Mesenchymal stem cell (in vitro differentiated cells and primary cell): Measurements from ENCODE around the gene ACSS1.

Source experiments
- DNase-seq: peaks from one replicate; pipeline ENCODE4 v3.0.0-alpha.2; 2013
- H2AFZ ChIP-seq: one replicate; pipeline ENCODE4 v1.6.1; 2013; ENCODE audit warnings: low read depth, mild to moderate bottlenecking, control low read depth, inconsistent platforms, low read length, moderate library complexity
- H2AK5ac ChIP-seq: 2 replicates; pipeline ENCODE4 v1.6.1; 2013; ENCODE audit warnings: low read length, moderate library complexity, mild to moderate bottlenecking, inconsistent platforms; ENCODE audit not compliant: severe bottlenecking
- H2BK120ac ChIP-seq: one replicate; pipeline ENCODE4 v1.6.1; 2013; ENCODE audit warnings: low read depth, mild to moderate bottlenecking, inconsistent platforms, low read length, moderate library complexity
- H2BK12ac ChIP-seq, 2 experiments: one replicate each; pipeline ENCODE4 v1.6.1; 2013; ENCODE audit warnings: inconsistent platforms in 2 of 2, low read length in 2 of 2, mild to moderate bottlenecking in 2 of 2, moderate library complexity in 2 of 2, control low read depth in 1 of 2
- H2BK15ac ChIP-seq: one replicate; pipeline ENCODE4 v1.6.1; 2013; ENCODE audit warnings: mild to moderate bottlenecking, low read depth, inconsistent platforms; ENCODE audit not compliant: poor library complexity, severe bottlenecking
- H2BK5ac ChIP-seq: 2 replicates; pipeline ENCODE4 v1.6.1; 2013; ENCODE audit warnings: low read depth, mild to moderate bottlenecking, low read length, control low read depth, inconsistent platforms; ENCODE audit not compliant: poor library complexity, severe bottlenecking
- H3K14ac ChIP-seq, 2 experiments: one replicate each; pipeline ENCODE4 v1.6.1; 2013; ENCODE audit warnings: inconsistent platforms in 2 of 2, low read length in 2 of 2, control low read depth in 1 of 2, mild to moderate bottlenecking in 1 of 2, moderate library complexity in 1 of 2
- H3K18ac ChIP-seq, 2 experiments: one replicate each; pipeline ENCODE4 v1.6.1; 2013; ENCODE audit warnings: inconsistent platforms in 2 of 2, low read length in 2 of 2, control low read depth in 1 of 2, low read depth in 1 of 2, mild to moderate bottlenecking in 1 of 2
- H3K23ac ChIP-seq, 2 experiments: one replicate each; pipeline ENCODE4 v1.6.1; 2013; ENCODE audit warnings: inconsistent platforms in 2 of 2, low read length in 2 of 2, mild to moderate bottlenecking in 2 of 2, moderate library complexity in 2 of 2, control low read depth in 1 of 2
- H3K27ac ChIP-seq: 2 replicates; pipeline ENCODE4 v1.5.1; 2013; ENCODE audit warnings: mild to moderate bottlenecking, moderate library complexity, low read length, control low read depth, inconsistent platforms; ENCODE audit not compliant: poor library complexity, severe bottlenecking
- H3K27me3 ChIP-seq, 2 experiments: 2 replicates each; pipeline versions ENCODE4 v1.6.1 to v1.7.0; 2013; ENCODE audit warnings: low read length in 2 of 2, mild to moderate bottlenecking in 2 of 2, moderate library complexity in 2 of 2, control low read depth in 1 of 2, inconsistent platforms in 1 of 2; ENCODE audit not compliant: control insufficient read depth in 1 of 2, insufficient read depth in 1 of 2
- H3K36me3 ChIP-seq, 2 experiments: 2 replicates each; pipeline versions ENCODE4 v1.6.1 to v1.7.0; 2013; ENCODE audit warnings: low read length in 2 of 2, control low read depth in 1 of 2, inconsistent platforms in 1 of 2, low read depth in 1 of 2, mild to moderate bottlenecking in 1 of 2; ENCODE audit not compliant: insufficient read depth in 2 of 2, control insufficient read depth in 1 of 2
- H3K4ac ChIP-seq, 2 experiments: one replicate each; pipeline ENCODE4 v1.6.1; 2013; ENCODE audit warnings: inconsistent platforms in 2 of 2, low read length in 2 of 2, mild to moderate bottlenecking in 2 of 2, moderate library complexity in 2 of 2, control low read depth in 1 of 2, low read depth in 1 of 2
- H3K4me1 ChIP-seq: 2 replicates; pipeline ENCODE4 v1.6.1; 2013; ENCODE audit warnings: low read depth, low read length, control low read depth; ENCODE audit not compliant: control insufficient read depth, insufficient read depth
- H3K4me2 ChIP-seq: 2 replicates; pipeline ENCODE4 v1.6.1; 2013; ENCODE audit warnings: low read length, mild to moderate bottlenecking, inconsistent platforms; ENCODE audit not compliant: poor library complexity, severe bottlenecking
- H3K4me3 ChIP-seq, 2 experiments: 2 replicates each; pipeline versions ENCODE4 v1.5.1 to v1.7.0; 2013; ENCODE audit warnings: low read length in 2 of 2, mild to moderate bottlenecking in 2 of 2, control low read depth in 1 of 2, low read depth in 1 of 2; ENCODE audit not compliant: insufficient read depth in 1 of 2
- H3K79me1 ChIP-seq: replicated peaks from 2 replicates; pipeline ENCODE4 v1.6.1; 2013; ENCODE audit warnings: mild to moderate bottlenecking, control low read depth, low read length, inconsistent platforms; ENCODE audit not compliant: poor library complexity, severe bottlenecking
- H3K9ac ChIP-seq: 2 replicates; pipeline ENCODE4 v1.7.0; 2013; ENCODE audit warnings: mild to moderate bottlenecking, low read length, moderate library complexity
- H3K9me3 ChIP-seq: 2 replicates; pipeline ENCODE4 v1.7.0; 2013; ENCODE audit warnings: mild to moderate bottlenecking, low read length; ENCODE audit not compliant: control insufficient read depth
- H4K8ac ChIP-seq: one replicate; pipeline ENCODE4 v1.6.1; 2013; ENCODE audit warnings: inconsistent platforms, mild to moderate bottlenecking, low read length, moderate library complexity
- H4K91ac ChIP-seq: one replicate; pipeline ENCODE4 v1.6.1; 2013; ENCODE audit warnings: mild to moderate bottlenecking, low read length, inconsistent platforms
- WGBS: methylation state at CpG from one replicate; pipeline ENCODE4 v1.1.7; 2013; ENCODE audit warnings: mixed read lengths; 5-methylcytosine and 5-hydroxymethylcytosine counted together

ACSS1 gene

GRCh38 chr20:25065625-25066338 lies 7.8 kb upstream of the ACSS1 start:
- DNase-seq = peak; percentile 37
- Histone ChIP-seq H2AK5ac (no peak overlapping the region), H2AFZ (no peak overlapping the region)

GRCh38 chr20:25065072-25065624 lies 7.2 kb upstream of the ACSS1 start:
- Histone ChIP-seq H2BK5ac (no peak overlapping the region), H2AK5ac (no peak overlapping the region), H3K27ac (no peak overlapping the region), H2BK12ac (no peak overlapping the region), H3K23ac (no peak overlapping the region), H3K4ac (no peak overlapping the region), H4K91ac (no peak overlapping the region), H3K4me3 (no peak overlapping the region), H3K9ac (no peak overlapping the region), H3K79me1 (no peaks in the 10 kb centered on the region), H3K4me1 (peaks cover 21% of the 10 kb centered on the region), H2BK15ac (no peak overlapping the region), H3K18ac (no peak overlapping the region), H2AFZ (no peak overlapping the region), H4K8ac (no peak overlapping the region), H3K4me2 (no peak overlapping the region), H2BK120ac (no peak overlapping the region), H3K9me3 (no peaks in the 10 kb centered on the region), H3K27me3 (peaks cover 50 to 95% of the 10 kb centered on the region in 2 experiments), H3K14ac (no peak overlapping the region), H3K36me3 (no peaks in the 10 kb centered on the region)
- no peak for DNase-seq
- 79% methylated on average over 9 of the region's 9 CpGs for WGBS

More at GRCh38 chr20:25065625-25066338, 7.8 kb upstream of the ACSS1 start:
- H3K4me1 ChIP-seq = peaks cover 21% of the 10 kb centered on the region
- H3K4me3 ChIP-seq = no peak overlapping the region
- H3K14ac ChIP-seq = no peak overlapping the region
- no peak overlapping the region for H3K23ac ChIP-seq
- no peak overlapping the region for H2BK15ac ChIP-seq
- H4K91ac ChIP-seq = no peak overlapping the region
- peaks cover 54 to 95% of the 10 kb centered on the region in 2 experiments for H3K27me3 ChIP-seq
- H3K27ac ChIP-seq = no peak overlapping the region
- no peak overlapping the region for H2BK120ac ChIP-seq
- H2BK5ac ChIP-seq = no peak overlapping the region
- 54% methylated on average over 9 of the region's 9 CpGs for WGBS
- no peak overlapping the region for H3K4me2 ChIP-seq
- H3K18ac ChIP-seq = no peak overlapping the region
- H3K9me3 ChIP-seq = no peaks in the 10 kb centered on the region
- H4K8ac ChIP-seq = no peak overlapping the region
- H3K79me1 ChIP-seq = no peaks in the 10 kb centered on the region
- H3K36me3 ChIP-seq = no peaks in the 10 kb centered on the region
- no peak overlapping the region for H2BK12ac ChIP-seq
- H3K9ac ChIP-seq = no peak overlapping the region
- H3K4ac ChIP-seq = no peak overlapping the region

DNA sequence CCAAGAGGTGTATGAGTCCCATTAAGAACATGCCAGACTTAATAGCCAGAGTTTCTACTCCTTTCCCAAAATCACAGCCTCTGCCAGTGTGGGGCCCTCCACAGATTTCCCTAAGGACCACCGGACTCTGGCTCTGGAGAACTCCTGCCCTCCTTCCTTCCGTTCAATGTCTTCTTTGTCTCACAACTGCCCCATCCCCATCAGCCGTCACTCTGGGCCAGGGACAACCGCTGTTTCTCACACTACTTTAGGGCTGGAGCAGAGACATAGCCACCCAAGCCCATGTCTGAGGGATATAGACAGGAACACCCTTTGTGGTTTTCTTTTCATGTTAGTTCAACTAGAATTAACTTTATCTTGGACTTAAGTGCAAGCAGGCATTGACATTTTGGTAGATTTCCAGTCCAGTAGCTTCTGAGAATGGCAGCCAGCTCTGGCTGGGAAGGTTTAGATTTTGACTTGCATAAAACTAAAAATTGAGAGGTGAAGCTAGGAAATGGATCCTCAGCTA lies 6.7 kb upstream of the ACSS1 start:
- WGBS = 86% methylated on average over 4 of the region's 4 CpGs
- Histone ChIP-seq H3K79me1 (no peaks in the 10 kb centered on the region), H2AFZ (no peak overlapping the region)

DNA sequence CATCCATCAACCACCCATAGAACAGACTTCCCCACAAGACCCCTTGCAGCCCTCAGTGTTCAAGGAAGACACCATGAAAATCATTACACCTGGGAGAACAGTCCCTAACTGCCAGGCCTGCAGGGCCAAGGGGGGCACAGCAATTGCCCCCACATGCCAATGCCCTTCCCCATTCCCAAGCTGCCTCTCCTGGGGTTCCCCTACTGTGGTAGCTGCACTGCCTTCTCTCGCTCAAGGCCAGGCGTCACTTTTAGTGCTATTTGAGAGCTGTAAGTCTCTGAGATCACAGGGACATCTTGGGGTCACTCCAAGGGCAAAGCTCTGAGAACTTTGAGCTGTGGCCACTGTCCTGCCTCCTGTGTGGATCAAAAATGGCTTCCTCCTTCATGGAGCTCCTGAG lies 6.0 kb upstream of the ACSS1 start:
- no peak overlapping the region for H2BK120ac ChIP-seq
- no peak overlapping the region for H2AK5ac ChIP-seq

More for the DNA sequence above, 6.7 kb upstream of the ACSS1 start:
- no peak for DNase-seq
- Histone ChIP-seq H2AK5ac (no peak overlapping the region), H4K8ac (no peak overlapping the region), H3K9ac (no peak overlapping the region), H3K9me3 (no peaks in the 10 kb centered on the region), H2BK120ac (no peak overlapping the region), H3K27me3 (peaks cover 49 to 95% of the 10 kb centered on the region in 2 experiments), H3K4me1 (peaks cover 24% of the 10 kb centered on the region), H3K14ac (no peak overlapping the region), H3K27ac (no peak overlapping the region), H2BK15ac (no peak overlapping the region), H3K4me3 (no peak overlapping the region), H2BK12ac (no peak overlapping the region), H4K91ac (no peak overlapping the region), H3K23ac (no peak overlapping the region), H3K4me2 (no peak overlapping the region), H3K4ac (no peak overlapping the region), H2BK5ac (no peak overlapping the region), H3K18ac (no peak overlapping the region), H3K36me3 (no peaks in the 10 kb centered on the region)

More for the DNA sequence above, 6.0 kb upstream of the ACSS1 start:
- no peak for DNase-seq
- Histone ChIP-seq H3K36me3 (no peaks in the 10 kb centered on the region), H2BK12ac (no peak overlapping the region), H3K4ac (no peak overlapping the region), H4K91ac (no peak overlapping the region), H3K4me2 (no peak overlapping the region), H3K9me3 (no peaks in the 10 kb centered on the region), H3K9ac (no peak overlapping the region), H4K8ac (no peak overlapping the region), H3K27ac (no peak overlapping the region), H3K23ac (no peak overlapping the region), H3K27me3 (peaks cover 45 to 95% of the 10 kb centered on the region in 2 experiments), H3K14ac (no peak overlapping the region), H2BK15ac (no peak overlapping the region), H3K4me3 (no peak overlapping the region), H2BK5ac (no peak overlapping the region), H3K79me1 (no peaks in the 10 kb centered on the region), H3K4me1 (peaks cover 24% of the 10 kb centered on the region), H3K18ac (no peak overlapping the region), H2AFZ (no peak overlapping the region)
- 82% methylated on average over 2 of the region's 2 CpGs for WGBS
